Measurements from ENCODE around the gene PRMT9.
A peak's percentile ranks its signal among the peaks of the same experiment; 100 is the strongest.

Gene PRMT9

GRCh38 chr4:147596377-147596776 is 87.6 kb downstream of the PRMT9 start:
- TF ChIP-seq HDGF (IDR thresholded peaks at IDR 0.05; ENCODE audit: borderline replicate concordance) = no peak
- no peak for TF ChIP-seq SP1 (IDR thresholded peaks at IDR 0.05)
- no peak for TF ChIP-seq CTBP1 (IDR thresholded peaks at IDR 0.05; ENCODE audit: borderline replicate concordance)
- no peak for TF ChIP-seq ARNT (IDR thresholded peaks at IDR 0.05)
- no peak for TF ChIP-seq LEF1 (IDR thresholded peaks at IDR 0.05; ENCODE audit: borderline replicate concordance)
- no peak for TF ChIP-seq NFRKB (IDR thresholded peaks at IDR 0.05)
- no peak for TF ChIP-seq BHLHE40 (IDR thresholded peaks at IDR 0.05; ENCODE audit: borderline replicate concordance)
- no peak for TF ChIP-seq SUZ12 (IDR thresholded peaks at IDR 0.05)
- no peak for TF ChIP-seq FOXM1 (IDR thresholded peaks at IDR 0.05; ENCODE audit: borderline replicate concordance)
- no peak for TF ChIP-seq ZNF384 (IDR thresholded peaks at IDR 0.05)
- TF ChIP-seq L3MBTL2 (conservative IDR thresholded peaks at IDR 0.05) = no peak
- no peak for TF ChIP-seq TARDBP (IDR thresholded peaks at IDR 0.05)
- TF ChIP-seq FOXK2 (IDR thresholded peaks at IDR 0.05) = no peak
- TF ChIP-seq PKNOX1 (IDR thresholded peaks at IDR 0.05) = no peak
- TF ChIP-seq FOXA1 (IDR thresholded peaks at IDR 0.05) = no peak
- TF ChIP-seq ELF4 (IDR thresholded peaks at IDR 0.05) = no peak
- ChIA-PET POLR2A (no interaction called here), CTCF (interaction anchor here (0.6 to 3.5 kb wide), 5 partner anchors 21 to 493 kb away, joined by 3 to 19 read pairs (median 5); partner anchors contain the start of gene TMEM184C)
- DNase-seq (ENCODE audit: extremely low spot score) = no peak

- CTCF ChIA-PET = interaction anchor here (0.6 to 2.1 kb wide), 4 partner anchors 19 to 290 kb away, joined by 3 to 11 read pairs (median 4); no protein-coding TSS in a partner anchor
- POLR2A ChIA-PET = no interaction called here
- no peak for DNase-seq (ENCODE audit: extremely low spot score)
- no peak for TF ChIP-seq FOXA1 (IDR thresholded peaks at IDR 0.05)
- TF ChIP-seq LEF1 (IDR thresholded peaks at IDR 0.05; ENCODE audit: borderline replicate concordance) = no peak
- TF ChIP-seq PKNOX1 (IDR thresholded peaks at IDR 0.05) = no peak
- TF ChIP-seq L3MBTL2 (conservative IDR thresholded peaks at IDR 0.05) = no peak
Measured at GRCh38 chr4:147594578-147594977, 89.4 kb downstream of the PRMT9 start.

- POLR2A ChIA-PET = no interaction called here
- no peak for DNase-seq (ENCODE audit: extremely low spot score)
- TF ChIP-seq FOXM1 (IDR thresholded peaks at IDR 0.05; ENCODE audit: borderline replicate concordance) (no peak), FOXA1 (IDR thresholded peaks at IDR 0.05) (no peak), SP1 (IDR thresholded peaks at IDR 0.05) (no peak), FOXK2 (IDR thresholded peaks at IDR 0.05) (no peak), NFRKB (IDR thresholded peaks at IDR 0.05) (no peak), ARNT (IDR thresholded peaks at IDR 0.05) (no peak), LEF1 (IDR thresholded peaks at IDR 0.05; ENCODE audit: borderline replicate concordance) (no peak), ZNF384 (IDR thresholded peaks at IDR 0.05) (no peak), BHLHE40 (IDR thresholded peaks at IDR 0.05; ENCODE audit: borderline replicate concordance) (no peak), CTBP1 (IDR thresholded peaks at IDR 0.05; ENCODE audit: borderline replicate concordance) (no peak), SUZ12 (IDR thresholded peaks at IDR 0.05) (no peak), PKNOX1 (IDR thresholded peaks at IDR 0.05) (no peak), L3MBTL2 (conservative IDR thresholded peaks at IDR 0.05) (no peak), HDGF (IDR thresholded peaks at IDR 0.05; ENCODE audit: borderline replicate concordance) (no peak), ELF4 (IDR thresholded peaks at IDR 0.05) (no peak), TARDBP (IDR thresholded peaks at IDR 0.05) (no peak)
- CTCF ChIA-PET = interaction anchor here (0.6 to 2.1 kb wide), 3 partner anchors 120 to 290 kb away, joined by 3 to 11 read pairs (median 4); no protein-coding TSS in a partner anchor
Measured at GRCh38 chr4:147594107-147594506, 89.9 kb downstream of the PRMT9 start.

GRCh38 chr4:147591106-147591505 is 92.9 kb downstream of the PRMT9 start:
- ChIA-PET POLR2A (no interaction called here), CTCF (interaction anchor here (1.3 to 2.8 kb wide), 5 partner anchors 10 to 494 kb away, joined by 8 to 22 read pairs (median 11); no protein-coding TSS in a partner anchor)
- TF ChIP-seq ZNF384 (IDR thresholded peaks at IDR 0.05) (no peak), TARDBP (IDR thresholded peaks at IDR 0.05) (no peak), HDGF (IDR thresholded peaks at IDR 0.05; ENCODE audit: borderline replicate concordance) (no peak), BHLHE40 (IDR thresholded peaks at IDR 0.05; ENCODE audit: borderline replicate concordance) (no peak), PKNOX1 (IDR thresholded peaks at IDR 0.05) (no peak), FOXM1 (IDR thresholded peaks at IDR 0.05; ENCODE audit: borderline replicate concordance) (no peak), ELF4 (IDR thresholded peaks at IDR 0.05) (no peak), L3MBTL2 (conservative IDR thresholded peaks at IDR 0.05) (no peak), SP1 (IDR thresholded peaks at IDR 0.05) (no peak), SUZ12 (IDR thresholded peaks at IDR 0.05) (no peak), ARNT (IDR thresholded peaks at IDR 0.05) (no peak), CTBP1 (IDR thresholded peaks at IDR 0.05; ENCODE audit: borderline replicate concordance) (no peak), FOXK2 (IDR thresholded peaks at IDR 0.05) (no peak), FOXA1 (IDR thresholded peaks at IDR 0.05) (no peak)
- no peak for DNase-seq (ENCODE audit: extremely low spot score)

GRCh38 chr4:147590249-147590920 is 93.6 kb downstream of the PRMT9 start:
- no peak for TF ChIP-seq TARDBP (IDR thresholded peaks at IDR 0.05)
- no peak for TF ChIP-seq FOXM1 (IDR thresholded peaks at IDR 0.05; ENCODE audit: borderline replicate concordance)
- no peak for TF ChIP-seq FOXA1 (IDR thresholded peaks at IDR 0.05)
- no peak for TF ChIP-seq PKNOX1 (IDR thresholded peaks at IDR 0.05)
- TF ChIP-seq ZNF384 (IDR thresholded peaks at IDR 0.05) = peak; percentile 78
- no peak for TF ChIP-seq NFRKB (IDR thresholded peaks at IDR 0.05)
- TF ChIP-seq LEF1 (IDR thresholded peaks at IDR 0.05; ENCODE audit: borderline replicate concordance) = no peak
- no peak for TF ChIP-seq FOXK2 (IDR thresholded peaks at IDR 0.05)

More at GRCh38 chr4:147590249-147590920, 93.6 kb downstream of the PRMT9 start:
- DNase-seq (ENCODE audit: extremely low spot score) = peak; percentile 57
- ChIA-PET POLR2A (interaction anchor here (1.2 kb wide), 1 partner anchor 27 kb away, joined by 4 read pairs; the partner anchor contains the start of gene TMEM184C), CTCF (interaction anchor here (0.6 to 2.8 kb wide), 17 partner anchors 9 to 694 kb away, joined by 3 to 22 read pairs (median 3); no protein-coding TSS in a partner anchor)

Measured in HEK293T (cell line).